HepG2 (cell line): ENCODE results near the gene OR4D9. TPM values are rescaled to one million over a fixed set of nuclear protein-coding genes. Genes with fewer than 3 reads are reported as not detected.
A peak's percentile ranks its signal among the peaks of the same experiment; 100 is the strongest.

Experiments
- CBX5 ChIP-seq: sonication (generic); formaldehyde crosslinking; IDR thresholded peaks from 2 replicates; pipeline ENCODE4 v1.4.0; 2020; ENCODE audit warnings: missing genetic modification reagents, borderline replicate concordance
- CREB1 ChIP-seq, 2 experiments: fragments of 450-650 bp in 1 of 2; IDR thresholded peaks; 2 replicates each; pipeline ENCODE4 v1.6.1; 2016 to 2017; ENCODE audit warnings: control low read depth in 1 of 2, mild to moderate bottlenecking in 1 of 2, missing compliant biosample characterization in 1 of 2, missing genetic modification characterization in 1 of 2
- CREM ChIP-seq, 2 experiments: sonication (generic) in 1 of 2; formaldehyde crosslinking in 1 of 2; IDR thresholded peaks; 2 replicates each; pipeline versions ENCODE4 v1.4.0 to v1.6.1; 2016 to 2020; ENCODE audit warnings: antibody characterized with exemption in 1 of 2, mild to moderate bottlenecking in 1 of 2, missing genetic modification reagents in 1 of 2
- FOXA1 ChIP-seq, 2 experiments: fragments of 450-650 bp in 1 of 2; sonication (generic) in 1 of 2; formaldehyde crosslinking in 1 of 2; IDR thresholded peaks; 2 replicates each; pipeline versions ENCODE4 v1.4.0 to v1.6.1; 2016 to 2020; ENCODE audit warnings: missing genetic modification reagents in 1 of 2
- HMGXB3 ChIP-seq: sonication (generic); formaldehyde crosslinking; IDR thresholded peaks from 2 replicates; pipeline ENCODE4 v1.4.0; 2020; ENCODE audit warnings: missing genetic modification reagents, borderline replicate concordance
- IKZF4 ChIP-seq: sonication (generic); formaldehyde crosslinking; IDR thresholded peaks from 2 replicates; pipeline ENCODE4 v1.5.1; 2020; ENCODE audit warnings: borderline replicate concordance, mild to moderate bottlenecking, low read depth, missing genetic modification reagents; ENCODE audit errors: not compliant biosample characterization
- ISL2 ChIP-seq: sonication (generic); formaldehyde crosslinking; IDR thresholded peaks from 2 replicates; pipeline ENCODE4 v1.5.0; 2020; ENCODE audit warnings: missing genetic modification reagents
- KAT7 ChIP-seq: IDR thresholded peaks from 2 replicates; pipeline ENCODE4 v1.6.1; 2018; ENCODE audit warnings: borderline replicate concordance, missing compliant biosample characterization
- KDM6A ChIP-seq: IDR thresholded peaks from 2 replicates; pipeline ENCODE4 v1.6.1; 2016; ENCODE audit warnings: low read depth
- NCOA5 ChIP-seq: sonication (generic); formaldehyde crosslinking; IDR thresholded peaks from 2 replicates; pipeline ENCODE4 v1.4.0; 2020; ENCODE audit warnings: missing genetic modification reagents
- NFE2 ChIP-seq: sonication (generic); formaldehyde crosslinking; IDR thresholded peaks from 2 replicates; pipeline ENCODE4 v1.4.0; 2020; ENCODE audit warnings: missing genetic modification reagents
- NRL ChIP-seq: sonication (generic); formaldehyde crosslinking; IDR thresholded peaks from 2 replicates; pipeline ENCODE4 v1.5.0; 2020; ENCODE audit warnings: missing genetic modification reagents, mild to moderate bottlenecking, moderate library complexity, borderline replicate concordance
- SMARCE1 ChIP-seq: fragments of 450-650 bp; IDR thresholded peaks from 2 replicates; pipeline ENCODE4 v1.6.1; 2017; ENCODE audit warnings: borderline replicate concordance
- SPEN ChIP-seq: sonication (generic); formaldehyde crosslinking; IDR thresholded peaks from 2 replicates; pipeline ENCODE4 v1.5.1; 2020; ENCODE audit warnings: low read depth, mild to moderate bottlenecking, missing genetic modification reagents
- TGIF2 ChIP-seq: IDR thresholded peaks from 2 replicates; pipeline ENCODE4 v1.6.1; 2016; ENCODE audit warnings: control low read depth, missing compliant biosample characterization
- TOE1 ChIP-seq: sonication (generic); formaldehyde crosslinking; IDR thresholded peaks from 2 replicates; pipeline ENCODE4 v1.4.0; 2020; ENCODE audit warnings: mild to moderate bottlenecking, missing genetic modification reagents
- ZNF24 ChIP-seq: fragments of 450-650 bp; IDR thresholded peaks from 2 replicates; pipeline ENCODE4 v1.6.1; 2017; ENCODE audit warnings: antibody characterized with exemption, mild to moderate bottlenecking
- ZNF263 ChIP-seq: sonication (generic); formaldehyde crosslinking; IDR thresholded peaks from 2 replicates; pipeline ENCODE4 v1.4.0; 2020; ENCODE audit warnings: missing genetic modification reagents
- ZNF564 ChIP-seq: sonication (generic); formaldehyde crosslinking; IDR thresholded peaks from 2 replicates; pipeline ENCODE4 v1.8.1; 2023; ENCODE audit warnings: mild to moderate bottlenecking, missing genetic modification reagents
- polyA plus RNA-seq, 8 experiments: library from polyadenylated mRNA; depleted of rRNA in 3 of 8; stranded (reverse) in 7 of 8; unstranded in 1 of 8; fragments of >200 nt; fragmentation: Illumina TruSeq in 4 of 8; extraction: Trizol in 4 of 8; gene quantifications; 2 replicates each; pipeline versions ENCODE4 v1.2.1 to v1.2.3, GENCODE V29; 2011 to 2016; ENCODE audit warnings: low read depth in 4 of 8, missing spikeins in 1 of 8, mixed read lengths in 1 of 8; ENCODE audit not compliant: insufficient read depth in 1 of 8
- total RNA-seq, 5 experiments: library from RNA; depleted of rRNA; stranded (reverse); fragments of >200 nt; fragmentation: Illumina TruSeq; extraction: Trizol; gene quantifications; 2 replicates each; pipeline ENCODE4 v1.2.3, GENCODE V29; 2016; ENCODE audit warnings: low read depth in 1 of 5
- TF ChIP-seq, protein P1 (sequence below): IDR thresholded peaks from 2 replicates; pipeline ENCODE4 v1.6.1; 2016; ENCODE audit warnings: control low read depth
- TF ChIP-seq, protein P2 (sequence below): sonication (generic); formaldehyde crosslinking; IDR thresholded peaks from 2 replicates; pipeline ENCODE4 v1.5.0; 2020; ENCODE audit warnings: missing genetic modification reagents
- TF ChIP-seq, protein P3 (sequence below): sonication (generic); formaldehyde crosslinking; IDR thresholded peaks from 2 replicates; pipeline ENCODE4 v1.4.0; 2020; ENCODE audit warnings: missing genetic modification reagents

OR4D9 gene
- total and polyA plus RNA-seq, 2 of the 13 experiments (the other 11 are each of a cell fraction or from before 2014, with no cell fraction given), result not detected

GRCh38 chr11:59550368-59550841, 39.1 kb downstream of the OR4D9 start (continued):
- TF ChIP-seq IKZF4 (no peak), CREB1 (IDR thresholded peaks at IDR 0.05) (peak; percentile 36; the same call in 1 of the 2 replicates), CREB1 (CRISPR knock-in tag; IDR thresholded peaks at IDR 0.05) (peak; percentile 82), CBX5 (CRISPR knock-in tag) (peak; percentile 93; the same call in 1 of the 2 replicates), SMARCE1 (no peak), ZNF564 (peak; percentile 81; the same call in 1 of the 2 replicates), FOXA1 (IDR thresholded peaks at IDR 0.05) (no peak), FOXA1 (CRISPR knock-in tag; IDR thresholded peaks at IDR 0.05) (no peak), KAT7 (CRISPR knock-in tag) (no peak), SPEN (CRISPR knock-in tag) (no peak), NCOA5 (CRISPR knock-in tag) (no peak), HMGXB3 (CRISPR knock-in tag) (peak; percentile 50; the same call in 1 of the 2 replicates), CREM (IDR thresholded peaks at IDR 0.05) (0 out of 2 replicates have a peak, but pooled peaks have one; percentile 11), CREM (CRISPR knock-in tag; IDR thresholded peaks at IDR 0.05) (no peak), TGIF2 (CRISPR knock-in tag) (0 out of 2 replicates have a peak, but pooled peaks have one; percentile 14), TOE1 (no peak), NFE2 (CRISPR knock-in tag) (no peak), ZNF263 (peak; percentile 32; the same call in 1 of the 2 replicates), KDM6A (CRISPR knock-in tag) (no peak), ZNF24 (peak; percentile 99), ISL2 (CRISPR knock-in tag) (no peak), NRL (CRISPR knock-in tag) (no peak)
- TF ChIP-seq, protein P1, sequence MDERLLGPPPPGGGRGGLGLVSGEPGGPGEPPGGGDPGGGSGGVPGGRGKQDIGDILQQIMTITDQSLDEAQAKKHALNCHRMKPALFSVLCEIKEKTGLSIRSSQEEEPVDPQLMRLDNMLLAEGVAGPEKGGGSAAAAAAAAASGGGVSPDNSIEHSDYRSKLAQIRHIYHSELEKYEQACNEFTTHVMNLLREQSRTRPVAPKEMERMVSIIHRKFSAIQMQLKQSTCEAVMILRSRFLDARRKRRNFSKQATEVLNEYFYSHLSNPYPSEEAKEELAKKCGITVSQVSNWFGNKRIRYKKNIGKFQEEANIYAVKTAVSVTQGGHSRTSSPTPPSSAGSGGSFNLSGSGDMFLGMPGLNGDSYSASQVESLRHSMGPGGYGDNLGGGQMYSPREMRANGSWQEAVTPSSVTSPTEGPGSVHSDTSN (CRISPR knock-in tag), result no peak
- TF ChIP-seq, protein P2, sequence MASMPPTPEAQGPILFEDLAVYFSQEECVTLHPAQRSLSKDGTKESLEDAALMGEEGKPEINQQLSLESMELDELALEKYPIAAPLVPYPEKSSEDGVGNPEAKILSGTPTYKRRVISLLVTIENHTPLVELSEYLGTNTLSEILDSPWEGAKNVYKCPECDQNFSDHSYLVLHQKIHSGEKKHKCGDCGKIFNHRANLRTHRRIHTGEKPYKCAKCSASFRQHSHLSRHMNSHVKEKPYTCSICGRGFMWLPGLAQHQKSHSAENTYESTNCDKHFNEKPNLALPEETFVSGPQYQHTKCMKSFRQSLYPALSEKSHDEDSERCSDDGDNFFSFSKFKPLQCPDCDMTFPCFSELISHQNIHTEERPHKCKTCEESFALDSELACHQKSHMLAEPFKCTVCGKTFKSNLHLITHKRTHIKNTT (CRISPR knock-in tag), result peak; percentile 74; the same call in 1 of the 2 replicates
- TF ChIP-seq, protein P3, sequence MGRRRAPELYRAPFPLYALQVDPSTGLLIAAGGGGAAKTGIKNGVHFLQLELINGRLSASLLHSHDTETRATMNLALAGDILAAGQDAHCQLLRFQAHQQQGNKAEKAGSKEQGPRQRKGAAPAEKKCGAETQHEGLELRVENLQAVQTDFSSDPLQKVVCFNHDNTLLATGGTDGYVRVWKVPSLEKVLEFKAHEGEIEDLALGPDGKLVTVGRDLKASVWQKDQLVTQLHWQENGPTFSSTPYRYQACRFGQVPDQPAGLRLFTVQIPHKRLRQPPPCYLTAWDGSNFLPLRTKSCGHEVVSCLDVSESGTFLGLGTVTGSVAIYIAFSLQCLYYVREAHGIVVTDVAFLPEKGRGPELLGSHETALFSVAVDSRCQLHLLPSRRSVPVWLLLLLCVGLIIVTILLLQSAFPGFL (CRISPR knock-in tag), result no peak
